Esophagus squamous epithelium (tissue), 4 donors: ENCODE data around the gene NDFIP2.

Experiments used
- CTCF ChIP-seq, 6 experiments: fragments of 450-650 bp in 4 of 6; fragments of 200-600 bp in 2 of 6; sonication (generic) in 2 of 6; IDR thresholded peaks; one replicate each; pipeline ENCODE4 v1.5.1; 2016 to 2019; ENCODE audit warnings: antibody characterized with exemption in 6 of 6, mild to moderate bottlenecking in 4 of 6, moderate library complexity in 4 of 6
- POLR2A ChIP-seq, 4 donors: fragments of 450-650 bp; IDR thresholded peaks; one replicate each; pipeline ENCODE4 v1.6.1; 2017; ENCODE audit warnings: antibody characterized with exemption in 4 of 4, mild to moderate bottlenecking in 4 of 4, moderate library complexity in 3 of 4

- TF ChIP-seq CTCF (IDR thresholded peaks at IDR 0.05), result no peak
- TF ChIP-seq POLR2A (IDR thresholded peaks at IDR 0.05), result no peak
Measured at GRCh38 chr13:79469608-79470007, 11.3 kb upstream of the NDFIP2 start.
